NCI-H1436 treated with DMSO at 0.1 percent for 48 hours (cell line): ENCODE data around the gene ANAPC13.

ENCODE experiments used
- DNase-seq: peaks from one replicate; lab custom pipeline; 2025; lab: John Stamatoyannopoulos, UW

The ANAPC13 gene

DNA sequence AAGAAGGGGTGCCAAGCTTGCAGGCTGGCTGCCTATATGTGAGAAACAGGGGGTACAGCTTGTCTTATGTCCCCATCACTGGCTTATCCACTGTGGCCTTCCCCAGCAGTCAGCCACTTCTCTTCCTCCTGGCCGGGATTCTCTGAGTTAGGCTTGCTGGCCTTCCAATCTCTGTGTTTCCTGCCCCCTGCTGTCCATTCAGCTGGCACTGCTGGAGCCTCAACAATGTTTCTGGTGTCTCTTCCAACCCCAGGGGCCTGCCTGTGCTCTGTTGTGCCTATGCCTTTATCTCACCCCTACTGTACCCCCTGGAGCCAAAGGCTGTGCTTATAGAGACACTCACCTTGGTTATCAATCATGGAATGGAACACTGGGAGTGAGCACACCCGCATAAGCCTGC is 36.5 kb downstream of the ANAPC13 start:
- DNase-seq, result no peak

DNA sequence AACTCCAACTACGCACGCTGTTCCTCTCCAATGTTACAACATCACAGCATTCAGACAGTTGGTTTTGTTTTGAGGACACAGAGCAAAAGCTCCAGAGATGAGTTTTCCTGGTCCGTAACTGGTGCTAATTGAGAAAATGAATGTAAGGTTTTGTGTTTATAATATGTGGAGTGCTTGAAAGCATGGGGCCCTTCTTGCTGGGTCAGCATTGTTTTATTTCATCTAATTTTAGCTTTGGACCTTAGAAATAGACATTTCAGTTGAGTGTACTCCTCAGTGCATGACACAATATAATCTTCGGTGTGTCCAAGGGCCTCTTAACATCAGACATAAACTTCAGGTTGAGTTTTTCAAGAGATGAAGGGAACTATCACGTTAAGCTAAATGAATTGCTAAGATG is 37.1 kb downstream of the ANAPC13 start:
- no peak for DNase-seq

DNA sequence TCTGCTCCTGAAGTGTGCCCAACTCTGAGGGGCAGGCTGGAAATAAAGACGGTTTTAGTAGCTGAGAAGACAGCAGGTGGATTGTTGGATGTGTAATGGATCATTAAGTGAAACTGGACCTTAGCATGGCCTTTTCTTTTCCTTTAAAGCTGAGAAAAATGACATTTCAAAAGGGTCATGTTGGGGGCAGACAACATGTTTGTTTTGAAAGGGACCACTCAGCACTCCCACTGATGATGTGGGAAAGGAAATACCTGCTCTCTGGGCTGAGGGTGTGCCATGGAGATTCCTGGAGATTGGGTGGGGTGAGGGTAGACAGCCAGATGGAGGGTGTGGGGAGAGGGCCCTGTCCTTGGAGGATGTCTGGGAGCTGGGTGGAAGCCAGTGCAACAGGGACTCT is 38.4 kb downstream of the ANAPC13 start:
- DNase-seq, result no peak

DNA sequence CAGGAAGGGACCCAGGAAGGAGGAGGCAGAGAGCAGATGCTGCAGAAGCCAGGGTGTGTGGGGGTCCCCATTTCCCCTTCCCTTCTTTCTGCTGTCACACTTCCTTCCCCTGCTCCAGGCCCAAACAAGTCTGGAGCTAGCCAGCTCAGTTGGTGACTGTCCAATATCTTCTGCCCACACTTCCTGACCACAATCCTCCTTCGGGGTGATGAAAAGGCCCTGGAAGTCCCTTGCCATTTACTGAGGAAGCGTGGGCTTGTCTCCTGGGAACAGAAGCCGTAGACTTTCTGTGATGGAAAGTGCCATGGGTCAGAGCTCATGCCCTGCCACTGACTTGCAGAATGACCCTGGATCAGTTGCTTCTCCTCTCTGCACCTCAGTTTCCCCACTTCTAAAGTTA is 39.0 kb downstream of the ANAPC13 start:
- DNase-seq, result no peak

DNA sequence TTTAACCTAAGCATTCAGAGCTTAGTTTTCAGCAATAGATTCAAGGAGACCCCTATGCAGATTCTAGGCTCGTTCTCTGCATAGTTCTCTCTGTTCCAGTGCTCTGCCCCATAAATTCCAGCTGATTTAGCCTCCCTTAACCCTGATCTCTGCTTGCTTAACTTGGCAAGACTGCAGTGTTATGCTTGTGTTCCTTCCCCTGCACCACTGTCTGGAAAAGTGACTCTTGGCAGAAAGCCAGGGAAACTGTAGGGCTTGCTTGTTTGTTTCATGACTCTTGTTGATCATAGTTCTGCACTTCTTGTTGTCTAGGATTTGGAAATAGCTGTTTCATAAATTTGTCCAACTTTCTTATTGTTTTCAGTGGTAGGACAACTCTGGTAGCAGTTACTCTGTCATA is 40.1 kb downstream of the ANAPC13 start:
- no peak for DNase-seq

DNA sequence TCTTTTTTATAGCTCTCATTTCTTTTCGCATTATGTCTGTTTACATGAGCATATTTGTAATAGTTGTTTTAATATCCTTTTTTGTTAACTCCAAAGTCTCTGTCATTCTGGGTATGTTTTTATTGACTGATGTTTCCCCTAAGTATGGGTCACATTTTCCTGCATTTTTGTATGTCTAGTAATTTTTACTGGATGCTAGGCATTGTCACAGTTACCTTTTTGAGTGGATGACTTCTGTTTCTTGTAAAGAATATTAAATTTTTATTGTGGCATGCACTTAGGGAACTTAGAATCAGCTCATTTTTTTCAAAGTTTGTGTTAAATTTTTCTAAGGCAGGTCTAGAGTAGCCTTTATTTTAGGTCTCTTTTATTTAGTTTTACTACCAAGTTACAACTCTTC is 40.7 kb downstream of the ANAPC13 start:
- DNase-seq, result no peak

DNA sequence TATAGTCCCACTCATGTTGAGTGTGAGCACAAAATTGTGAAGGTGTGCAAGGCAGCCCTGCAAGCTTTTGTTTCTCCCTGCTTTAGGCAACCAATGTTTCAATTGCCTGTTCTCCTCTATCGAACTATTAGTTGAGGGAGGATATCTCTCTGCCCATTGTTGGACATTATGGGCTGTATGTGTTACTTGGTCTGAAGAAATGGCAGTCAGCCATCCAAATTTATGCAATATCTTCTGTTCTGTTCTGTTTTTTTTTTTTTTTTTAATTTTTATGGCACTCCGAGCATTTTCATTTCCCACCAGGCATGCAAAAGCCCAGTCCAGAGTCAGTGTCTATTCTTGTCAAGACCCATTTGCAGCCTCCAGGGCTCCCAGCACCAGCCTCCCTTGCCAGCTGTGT is 44.0 kb downstream of the ANAPC13 start:
- no peak for DNase-seq

DNA sequence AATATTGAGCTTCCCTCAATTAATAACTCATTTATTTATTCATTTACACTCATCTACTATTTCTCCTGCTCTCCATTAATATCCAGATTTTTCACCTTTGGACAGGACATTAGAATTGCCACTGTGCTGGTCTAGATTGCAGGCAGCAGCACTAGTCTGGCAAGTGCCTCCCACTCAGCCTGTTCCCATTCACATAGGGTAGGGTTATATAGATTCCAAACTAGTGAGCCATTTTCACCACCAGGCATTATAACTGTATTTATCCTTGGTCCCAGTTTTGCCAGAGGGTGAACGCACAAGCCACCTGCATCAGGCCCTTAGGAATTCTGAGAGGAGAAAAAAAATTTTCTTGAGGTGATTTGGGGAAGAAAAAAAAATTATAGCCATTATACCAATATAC is 44.5 kb downstream of the ANAPC13 start:
- no peak for DNase-seq

DNA sequence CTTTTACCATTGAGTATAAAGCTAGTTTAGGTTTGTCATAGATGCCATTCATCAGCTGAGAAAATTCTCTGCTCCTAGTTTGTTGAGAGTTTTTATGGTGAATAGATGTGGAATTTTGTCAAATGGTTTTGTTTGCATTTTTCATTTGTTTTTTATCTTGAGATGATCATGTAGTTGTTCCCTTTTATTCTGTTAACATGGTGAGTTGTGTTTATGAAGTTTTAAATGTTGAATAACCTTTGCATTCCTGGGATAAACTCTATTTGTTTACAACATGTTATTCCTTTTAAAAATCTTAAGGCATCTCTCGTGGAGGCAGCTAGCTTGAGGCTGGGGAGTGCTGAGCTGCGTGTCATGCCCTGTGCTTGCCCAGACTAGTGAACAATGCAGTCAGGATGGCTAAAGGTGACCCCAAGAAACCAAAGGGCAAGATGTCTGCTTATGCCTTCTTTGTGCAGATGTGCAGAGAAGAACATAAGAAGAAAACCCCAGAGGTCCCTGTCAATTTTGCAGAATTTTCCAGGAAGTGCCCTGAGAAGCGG is 48.5 kb downstream of the ANAPC13 start:
- DNase-seq, result no peak

DNA sequence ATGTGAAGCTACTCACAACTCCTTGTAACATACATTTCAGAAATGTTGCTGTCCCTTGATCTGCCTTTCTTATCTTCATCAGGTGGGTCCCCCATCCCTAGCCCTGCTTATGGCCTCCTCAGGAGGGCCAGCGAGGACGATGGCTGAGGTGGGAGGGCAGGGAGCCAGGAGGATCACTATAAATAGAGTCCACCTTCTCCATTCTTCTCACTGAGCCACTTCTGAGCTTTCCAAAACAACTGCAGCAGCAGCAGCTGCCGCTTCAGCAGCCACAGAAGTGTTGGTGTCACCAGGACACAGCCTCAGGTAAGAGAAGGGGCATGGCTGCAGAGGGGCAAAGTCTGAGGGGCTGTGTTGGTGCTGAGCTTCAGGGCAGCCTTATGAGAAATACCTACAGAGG is 53.5 kb downstream of the ANAPC13 start:
- no peak for DNase-seq

DNA sequence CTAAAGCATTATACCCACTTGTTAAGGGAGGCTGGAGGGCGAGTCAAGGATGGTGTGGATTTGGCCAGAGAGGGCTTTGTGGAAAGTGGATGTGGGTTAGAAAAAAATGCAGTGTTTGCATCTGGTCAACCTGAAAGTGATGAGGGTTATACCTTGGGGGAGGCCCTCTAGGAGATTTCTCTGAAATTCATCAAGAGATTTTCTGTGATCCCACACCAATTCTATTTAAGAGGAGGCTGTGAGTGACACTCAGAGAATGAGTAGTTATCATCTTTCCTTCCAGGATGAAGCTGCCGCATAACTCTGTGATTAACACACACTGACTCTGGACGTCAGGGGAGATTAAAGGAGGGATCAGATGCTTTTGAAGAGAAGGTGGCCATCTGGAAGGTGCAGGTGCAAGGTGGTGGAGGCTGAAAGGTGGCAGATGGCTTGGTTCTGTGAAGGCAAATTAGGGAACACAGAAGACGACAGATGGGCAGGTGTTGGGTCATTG is 54.8 kb downstream of the ANAPC13 start:
- no peak for DNase-seq

DNA sequence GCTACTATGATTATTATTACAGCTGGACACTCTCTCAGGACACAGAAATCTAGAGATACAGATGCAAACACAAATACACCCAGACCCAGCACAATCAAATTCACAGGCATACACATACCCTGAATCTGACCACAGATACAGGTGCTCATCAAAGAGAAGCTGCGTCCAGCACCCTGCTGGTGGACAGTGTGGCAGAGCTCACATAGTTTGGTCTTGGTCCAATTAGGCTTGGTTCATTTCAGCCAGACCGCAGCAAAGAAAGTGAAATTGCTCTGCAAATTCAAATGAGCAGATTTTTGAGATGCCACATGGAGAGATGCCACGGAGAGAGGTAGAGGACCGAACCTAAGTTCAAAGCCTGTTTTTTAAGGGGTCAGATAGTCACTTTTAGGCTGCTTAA is 55.6 kb downstream of the ANAPC13 start:
- no peak for DNase-seq

DNA sequence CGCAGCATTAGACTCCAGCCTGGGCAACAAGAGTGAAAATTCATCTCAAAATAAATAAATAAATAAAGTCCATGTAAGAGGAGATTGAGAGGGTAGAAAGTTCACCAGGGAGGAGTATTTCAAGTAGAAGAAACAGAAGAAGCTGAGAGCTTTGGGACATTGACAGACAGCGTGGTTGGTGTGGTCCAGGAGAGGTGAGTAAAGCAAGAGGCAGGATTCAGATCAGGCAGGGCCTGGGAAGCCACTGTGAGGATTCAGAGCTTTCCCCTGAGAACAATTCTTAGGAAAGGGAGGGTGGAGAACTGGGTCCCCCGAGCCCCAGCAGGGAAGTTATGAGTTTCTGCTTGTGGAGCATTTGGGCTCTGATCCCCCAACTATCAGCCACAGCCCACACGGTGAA is 57.4 kb downstream of the ANAPC13 start:
- DNase-seq, result no peak
